Cortex of kidney (tissue), 1 donor: ENCODE data around the gene RGS8.

Experiments
- DNase-seq: peaks from one replicate; lab custom pipeline; 2025; lab: John Stamatoyannopoulos, UW

Gene RGS8

DNA sequence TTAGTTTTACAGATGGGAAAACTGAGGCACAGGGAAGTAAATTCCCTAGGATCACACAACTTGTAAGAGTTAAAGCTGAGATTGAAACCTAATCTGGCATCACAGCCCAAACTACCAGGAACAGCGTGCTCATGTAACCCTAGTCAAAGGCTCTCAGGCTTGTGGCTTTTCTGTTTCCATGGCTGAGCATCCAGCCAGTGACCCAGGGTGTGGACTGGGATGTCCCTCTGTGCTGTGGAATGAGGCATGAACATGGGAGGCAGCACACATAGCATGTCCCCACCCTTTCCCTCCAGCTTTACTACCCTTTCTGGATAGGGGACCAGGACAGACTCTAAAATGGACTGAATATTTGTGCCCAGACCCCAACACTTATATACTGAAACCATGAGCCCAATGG is 45.1 kb downstream of the RGS8 start:
- DNase-seq = no peak

DNA sequence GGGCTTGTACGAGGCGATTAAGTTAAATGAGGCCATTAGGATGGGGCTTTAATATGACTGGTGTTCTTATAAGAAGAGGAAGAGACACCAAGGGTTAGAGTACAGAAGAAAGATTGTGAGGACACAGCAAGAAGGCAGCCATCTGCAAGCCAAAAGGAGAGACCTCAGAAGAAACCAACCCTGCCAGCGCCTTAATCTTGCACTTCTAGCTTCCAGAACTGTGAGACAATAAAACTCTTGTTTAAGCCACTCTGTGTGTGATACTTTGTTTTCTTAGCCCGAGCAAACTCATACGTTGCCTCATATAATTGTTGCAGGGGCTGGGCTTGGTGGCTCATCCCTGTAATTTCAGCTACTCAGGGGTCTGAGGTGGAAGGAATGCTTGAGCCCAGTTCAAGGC is 46.6 kb downstream of the RGS8 start:
- DNase-seq = no peak

DNA sequence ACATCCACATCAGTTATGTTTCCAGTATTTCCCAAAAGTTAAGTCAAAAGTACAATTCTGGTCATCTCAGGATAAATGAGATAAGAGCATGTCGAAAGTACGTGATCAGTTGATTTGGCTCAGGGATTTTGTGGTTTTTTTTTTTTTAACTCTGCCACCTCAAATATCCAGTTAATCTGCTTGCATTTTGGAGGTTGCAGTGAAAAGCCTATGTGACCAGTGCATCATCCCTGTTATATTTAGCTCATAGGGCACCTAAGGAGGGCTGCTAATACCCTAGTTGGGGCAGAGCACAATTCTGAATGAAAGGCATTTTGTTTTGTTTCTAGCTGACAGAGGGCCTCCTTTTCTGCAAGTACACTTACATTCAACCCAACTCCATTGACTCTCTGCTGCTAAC is 48.5 kb downstream of the RGS8 start:
- no peak for DNase-seq
